Caco-2 (cell line): ENCODE measurements around the gene GAK. TPM values are rescaled to one million over a fixed set of nuclear protein-coding genes. Genes with fewer than 3 reads are reported as not detected.

Source experiments
- BruUV-seq: library from RNA; stranded (reverse); fragments of 400-500 nt; replicated peaks from 2 replicates; lab custom pipeline; 2021; lab: Mats Ljungman, UMichigan
- CTCF ChIA-PET: fragments of 300-600 bp; sonication (Branson Sonifier 250); formaldehyde crosslinking; loops from one replicate; lab custom pipeline; 2022; ENCODE audit warnings: antibody characterized with exemption; lab: Charles Lee
- POLR2A ChIA-PET: fragments of 300-600 bp; sonication (Branson Sonifier 250); formaldehyde crosslinking; loops from one replicate; lab custom pipeline; 2022; ENCODE audit warnings: antibody characterized with exemption; lab: Charles Lee
- DNase-seq, 2 experiments: peaks; one replicate each; pipeline versions ENCODE4 v3.0.0 to v3.0.0-alpha.2; 2020 to 2022
- H3K27me3 ChIP-seq: replicated peaks from 2 replicates; pipeline ENCODE4 v1.6.0; 2011; ENCODE audit warnings: low read length; ENCODE audit not compliant: control insufficient read depth, insufficient read depth
- H3K36me3 ChIP-seq: 2 replicates; pipeline ENCODE4 v1.5.1; 2011; ENCODE audit warnings: low read length; ENCODE audit not compliant: control insufficient read depth, insufficient read depth
- H3K4me1 ChIP-seq: fragments of 250-450 bp; sonication (Bioruptor Pico); 2 replicates; pipeline ENCODE4 v1.5.1; 2020; ENCODE audit warnings: mild to moderate bottlenecking
- H3K4me3 ChIP-seq: 2 replicates; pipeline ENCODE4 v1.5.1; 2011; ENCODE audit warnings: low read depth, mild to moderate bottlenecking, control low read depth, low read length
- H3K9me3 ChIP-seq: fragments of 250-450 bp; sonication (Bioruptor Pico); 2 replicates; pipeline ENCODE4 v1.5.1; 2020; ENCODE audit warnings: mild to moderate bottlenecking, moderate library complexity
- H3K27ac Mint-ChIP-seq: one replicate; pipeline ENCODE4 v1.8.0; 2022; ENCODE audit warnings: mixed read lengths; ENCODE audit not compliant: unreplicated experiment
- H3K27me3 Mint-ChIP-seq: one replicate; pipeline ENCODE4 v1.8.0; 2022; ENCODE audit warnings: mixed read lengths; ENCODE audit not compliant: insufficient read depth, unreplicated experiment
- H3K36me3 Mint-ChIP-seq: one replicate; pipeline ENCODE4 v1.8.0; 2022; ENCODE audit warnings: mild to moderate bottlenecking, mixed read lengths; ENCODE audit not compliant: insufficient read depth, unreplicated experiment
- H3K4me1 Mint-ChIP-seq: one replicate; pipeline ENCODE4 v1.8.0; 2022; ENCODE audit warnings: low read depth, mixed read lengths; ENCODE audit not compliant: unreplicated experiment
- H3K4me3 Mint-ChIP-seq: one replicate; pipeline ENCODE4 v1.8.0; 2022; ENCODE audit warnings: mild to moderate bottlenecking, moderate library complexity, mixed read lengths; ENCODE audit not compliant: unreplicated experiment
- H3K9me3 Mint-ChIP-seq: one replicate; pipeline ENCODE4 v1.8.0; 2022; ENCODE audit warnings: mixed read lengths; ENCODE audit not compliant: unreplicated experiment
- intact Hi-C: fragments of 100-400 bp; cut with micrococcal nuclease; formaldehyde crosslinking; loops from one replicate; pipeline ENCODE4 v1.10.0; 2022; ENCODE audit not compliant: unreplicated experiment
- total RNA-seq: library from RNA; stranded (reverse); gene quantifications from 2 replicates; pipeline ENCODE4 v1.2.3, GENCODE V29; 2022
- TF ChIP-seq, protein P1 (sequence below), 2 experiments: fragments of 200-600 bp in 1 of 2; IDR thresholded peaks; 1 replicate in 1 of 2; 2 replicates in 1 of 2; pipeline versions ENCODE4 v1.5.1 to v1.8.0; 2011 to 2022; ENCODE audit warnings: antibody characterized with exemption in 1 of 2, control low read depth in 1 of 2, inconsistent platforms in 1 of 2, low read depth in 1 of 2, low read length in 1 of 2, mild to moderate bottlenecking in 1 of 2, moderate library complexity in 1 of 2; ENCODE audit not compliant: insufficient read depth in 1 of 2, severe bottlenecking in 1 of 2, unreplicated experiment in 1 of 2

GAK gene
- total RNA-seq, 1 experiment from 2014 or later, result 126 TPM

DNA sequence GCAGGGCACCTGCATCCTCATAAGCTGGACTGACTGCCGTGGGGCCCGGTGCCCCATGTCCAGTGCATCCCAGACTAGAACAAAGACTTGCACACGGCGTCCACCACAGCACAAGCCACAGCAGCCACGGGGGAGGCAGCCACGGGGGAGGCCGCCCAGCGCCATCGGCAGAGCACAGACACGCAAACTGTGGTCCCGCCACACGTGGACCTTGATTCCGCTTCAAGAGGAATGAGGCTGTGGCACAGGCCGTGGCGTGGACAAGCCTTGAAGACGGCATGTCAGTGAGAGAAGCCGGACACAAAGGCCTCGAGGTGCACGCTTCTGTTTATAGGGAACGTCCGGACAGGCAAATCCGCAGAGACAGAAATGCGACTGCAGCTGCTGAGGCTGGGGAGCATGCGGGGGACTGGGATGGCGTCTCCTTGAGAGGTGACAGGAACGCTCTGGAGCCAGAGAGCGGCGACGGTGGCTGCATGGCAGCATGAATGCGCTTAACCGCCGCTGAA is 96.1 kb downstream of the GAK start:
- no peaks in the 10 kb centered on the region for H3K4me1 Mint-ChIP-seq
- POLR2A ChIA-PET, result no interaction called here

GRCh38 chr4:835148-836002 is 96.7 kb downstream of the GAK start:
- no TSS peak for BruUV-seq
- no peak for DNase-seq
- Mint-ChIP-seq H3K36me3 (no peaks in the 10 kb centered on the region), H3K27me3 (no peaks in the 10 kb centered on the region), H3K9me3 (peaks cover 11% of the 10 kb centered on the region), H3K27ac (no peak overlapping the region), H3K4me3 (no peak overlapping the region), H3K4me1 (no peaks in the 10 kb centered on the region)
- H3K36me3 ChIP-seq, result no peaks in the 10 kb centered on the region
- POLR2A ChIA-PET, result no interaction called here
- no peak overlapping the region for H3K4me3 ChIP-seq
- H3K9me3 ChIP-seq, result peaks cover 10% of the 10 kb centered on the region
- intact Hi-C loops, result no loop called here
- CTCF ChIA-PET, result no interaction called here
- no peaks in the 10 kb centered on the region for H3K27me3 ChIP-seq
- TF ChIP-seq, protein P1, sequence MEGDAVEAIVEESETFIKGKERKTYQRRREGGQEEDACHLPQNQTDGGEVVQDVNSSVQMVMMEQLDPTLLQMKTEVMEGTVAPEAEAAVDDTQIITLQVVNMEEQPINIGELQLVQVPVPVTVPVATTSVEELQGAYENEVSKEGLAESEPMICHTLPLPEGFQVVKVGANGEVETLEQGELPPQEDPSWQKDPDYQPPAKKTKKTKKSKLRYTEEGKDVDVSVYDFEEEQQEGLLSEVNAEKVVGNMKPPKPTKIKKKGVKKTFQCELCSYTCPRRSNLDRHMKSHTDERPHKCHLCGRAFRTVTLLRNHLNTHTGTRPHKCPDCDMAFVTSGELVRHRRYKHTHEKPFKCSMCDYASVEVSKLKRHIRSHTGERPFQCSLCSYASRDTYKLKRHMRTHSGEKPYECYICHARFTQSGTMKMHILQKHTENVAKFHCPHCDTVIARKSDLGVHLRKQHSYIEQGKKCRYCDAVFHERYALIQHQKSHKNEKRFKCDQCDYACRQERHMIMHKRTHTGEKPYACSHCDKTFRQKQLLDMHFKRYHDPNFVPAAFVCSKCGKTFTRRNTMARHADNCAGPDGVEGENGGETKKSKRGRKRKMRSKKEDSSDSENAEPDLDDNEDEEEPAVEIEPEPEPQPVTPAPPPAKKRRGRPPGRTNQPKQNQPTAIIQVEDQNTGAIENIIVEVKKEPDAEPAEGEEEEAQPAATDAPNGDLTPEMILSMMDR (IDR thresholded peaks at IDR 0.05; ENCODE audit: insufficient read depth in 1 of 2, low read depth in 1 of 2, low read length in 1 of 2, severe bottlenecking in 1 of 2, unreplicated experiment in 1 of 2), result no peak
- no peaks in the 10 kb centered on the region for H3K4me1 ChIP-seq

More for the DNA sequence above, 96.1 kb downstream of the GAK start:
- Histone ChIP-seq H3K27me3 (no peaks in the 10 kb centered on the region), H3K4me1 (no peaks in the 10 kb centered on the region), H3K4me3 (no peak overlapping the region), H3K36me3 (no peaks in the 10 kb centered on the region), H3K9me3 (peaks cover 10% of the 10 kb centered on the region)
- TF ChIP-seq, protein P1 (IDR thresholded peaks at IDR 0.05; ENCODE audit: insufficient read depth in 1 of 2, low read depth in 1 of 2, low read length in 1 of 2, severe bottlenecking in 1 of 2, unreplicated experiment in 1 of 2), result no peak
- no peak overlapping the region for H3K4me3 Mint-ChIP-seq
- CTCF ChIA-PET, result no interaction called here
- H3K9me3 Mint-ChIP-seq, result peaks cover 18% of the 10 kb centered on the region
- no peaks in the 10 kb centered on the region for H3K36me3 Mint-ChIP-seq
- H3K27ac Mint-ChIP-seq, result no peak overlapping the region
- intact Hi-C loops, result no loop called here
- DNase-seq, result no peak
- no peaks in the 10 kb centered on the region for H3K27me3 Mint-ChIP-seq
- BruUV-seq, result no TSS peak

- Mint-ChIP-seq H3K27ac (no peak overlapping the region), H3K36me3 (no peaks in the 10 kb centered on the region), H3K9me3 (peaks cover 9% of the 10 kb centered on the region), H3K4me1 (no peaks in the 10 kb centered on the region), H3K4me3 (no peak overlapping the region), H3K27me3 (no peaks in the 10 kb centered on the region)
- Histone ChIP-seq H3K4me3 (no peak overlapping the region), H3K4me1 (no peaks in the 10 kb centered on the region), H3K27me3 (no peaks in the 10 kb centered on the region), H3K9me3 (peaks cover 10% of the 10 kb centered on the region), H3K36me3 (no peaks in the 10 kb centered on the region)
- DNase-seq, result no peak
- BruUV-seq, result no TSS peak
- ChIA-PET POLR2A (no interaction called here), CTCF (no interaction called here)
- intact Hi-C loops, result no loop called here
- TF ChIP-seq, protein P1 (IDR thresholded peaks at IDR 0.05; ENCODE audit: insufficient read depth in 1 of 2, low read depth in 1 of 2, low read length in 1 of 2, severe bottlenecking in 1 of 2, unreplicated experiment in 1 of 2), result no peak
These were observed 97.6 kb downstream of the GAK start for GRCh38 chr4:834368-835147.
